ENCODE data around the gene P4HA2. TPM values are rescaled to one million over a fixed set of nuclear protein-coding genes. Genes with fewer than 3 reads are reported as not detected.

The P4HA2 gene
- total and polyA plus RNA-seq, 2 of the 13 experiments (the other 11 are each of a cell fraction or from before 2014, with no cell fraction given) = 37.7 to 126 TPM

- 93% methylated on average over 6 of the region's 7 CpGs for WGBS (ENCODE audit: low lambda C conversion rate)
- FAIRE-seq = no peak
- no TSS peak for BruUV-seq (replicated peaks)
- Histone ChIP-seq H3K27ac (ENCODE audit: extremely low read length, insufficient read depth, low read length) (no peak overlapping the region), H3K79me2 (ENCODE audit: insufficient read depth, low read length) (peaks cover 24% of the 10 kb centered on the region), H3K36me3 (replicated peaks in 1 of 2; ENCODE audit: control insufficient read depth in 1 of 2, insufficient read depth in 2 of 2, low read length in 2 of 2) (peaks cover 2 to 28% of the 10 kb centered on the region in 2 experiments; a peak in 3 of 5 replicates), H2AFZ (ENCODE audit: low read length) (no peak overlapping the region), H3K27me3 (ENCODE audit: control insufficient read depth in 1 of 2, insufficient read depth in 2 of 2, low read length in 2 of 2) (no peaks in the 10 kb centered on the region; a peak in 1 of 5 replicates), H3K4me2 (ENCODE audit: low read depth, low read length) (no peak overlapping the region), H4K20me1 (ENCODE audit: insufficient read depth, low read length) (no peaks in the 10 kb centered on the region), H3K9ac (ENCODE audit: insufficient read depth, low read depth, low read length) (no peak overlapping the region), H3K4me1 (ENCODE audit: insufficient read depth, low read length) (peaks cover 36% of the 10 kb centered on the region), H3K4me3 (replicated peaks in 1 of 3; ENCODE audit: insufficient read depth in 1 of 3, low read depth in 2 of 3, low read length in 3 of 3) (no peak overlapping the region), H3K9me3 (ENCODE audit: low read length) (no peaks in the 10 kb centered on the region)
- intact Hi-C loops (cut with micrococcal nuclease; ENCODE audit: unreplicated experiment) (no loop called here), in situ Hi-C loops (cut with HindIII; ENCODE audit: extremely low pct_ligation_motif_present, low pct_unique_long_range_greater_than_20kb) (no loop called here)
- TF ChIP-seq ZNF33A (CRISPR knock-in tag; IDR thresholded peaks at IDR 0.05; ENCODE audit: borderline replicate concordance) (no peak), ZNF891 (CRISPR knock-in tag; IDR thresholded peaks at IDR 0.05) (no peak), ZNF430 (CRISPR knock-in tag; IDR thresholded peaks at IDR 0.05) (no peak), ZNF329 (CRISPR knock-in tag; IDR thresholded peaks at IDR 0.05; ENCODE audit: low read depth) (no peak), SP140L (CRISPR knock-in tag; IDR thresholded peaks at IDR 0.05; ENCODE audit: borderline replicate concordance) (no peak), ZNF790 (CRISPR knock-in tag; IDR thresholded peaks at IDR 0.05; ENCODE audit: borderline replicate concordance) (no peak)
- no peak for ATAC-seq
- POLR2A ChIA-PET = no interaction called here
- CTCF ChIA-PET (ENCODE audit: low intra/inter-chr PET ratio, low total read pairs) = no interaction called here
- no peak for DNase-seq (ENCODE audit: low spot score)
These were observed 5.6 kb downstream of the P4HA2 start for GRCh38 chr5:132221781-132222648.

- Histone ChIP-seq H3K79me2 (ENCODE audit: insufficient read depth, low read length) (peaks cover 13% of the 10 kb centered on the region), H3K27ac (ENCODE audit: extremely low read length, insufficient read depth, low read length) (no peak overlapping the region), H4K20me1 (ENCODE audit: insufficient read depth, low read length) (no peaks in the 10 kb centered on the region), H2AFZ (ENCODE audit: low read length) (no peak overlapping the region), H3K27me3 (ENCODE audit: control insufficient read depth in 1 of 2, insufficient read depth in 2 of 2, low read length in 2 of 2) (no peaks in the 10 kb centered on the region), H3K4me3 (replicated peaks in 1 of 3; ENCODE audit: insufficient read depth in 1 of 3, low read depth in 2 of 3, low read length in 3 of 3) (no peak overlapping the region), H3K36me3 (replicated peaks in 1 of 2; ENCODE audit: control insufficient read depth in 1 of 2, insufficient read depth in 2 of 2, low read length in 2 of 2) (peaks cover 4 to 37% of the 10 kb centered on the region in 2 experiments; a peak in 3 of 5 replicates), H3K4me2 (ENCODE audit: low read depth, low read length) (no peak overlapping the region), H3K4me1 (ENCODE audit: insufficient read depth, low read length) (peaks cover 22% of the 10 kb centered on the region), H3K9me3 (ENCODE audit: low read length) (no peaks in the 10 kb centered on the region), H3K9ac (ENCODE audit: insufficient read depth, low read depth, low read length) (no peak overlapping the region)
- ATAC-seq (no peak), DNase-seq (ENCODE audit: low spot score) (no peak), FAIRE-seq (no peak)
- no TSS peak for BruUV-seq (replicated peaks)
- in situ Hi-C loops (cut with HindIII; ENCODE audit: extremely low pct_ligation_motif_present, low pct_unique_long_range_greater_than_20kb) = no loop called here
- intact Hi-C loops (cut with micrococcal nuclease; ENCODE audit: unreplicated experiment) = no loop called here
- CTCF ChIA-PET (ENCODE audit: low intra/inter-chr PET ratio, low total read pairs) = no interaction called here
- 89% methylated on average over 2 of the region's 2 CpGs for WGBS (ENCODE audit: low lambda C conversion rate)
- POLR2A ChIA-PET = no interaction called here
- no peak for TF ChIP-seq SMC3 (IDR thresholded peaks at IDR 0.05; ENCODE audit: low read length)
- no peak for TF ChIP-seq NR2F6 (IDR thresholded peaks at IDR 0.05)
- no peak for TF ChIP-seq NR2F6 (CRISPR knock-in tag; IDR thresholded peaks at IDR 0.05)
- TF ChIP-seq ZNF460 (CRISPR knock-in tag; IDR thresholded peaks at IDR 0.05; ENCODE audit: borderline replicate concordance) = no peak
- no peak for TF ChIP-seq ZNF740 (CRISPR knock-in tag; IDR thresholded peaks at IDR 0.05)
- no peak for TF ChIP-seq ZNF331 (CRISPR knock-in tag; IDR thresholded peaks at IDR 0.05)
- TF ChIP-seq ZNF547 (CRISPR knock-in tag; IDR thresholded peaks at IDR 0.05) = no peak
- no peak for TF ChIP-seq ZC3H13 (CRISPR knock-in tag; IDR thresholded peaks at IDR 0.05)
These were observed 7.2 kb downstream of the P4HA2 start for GRCh38 chr5:132220491-132220890.
